ENCODE measurements around the gene ZNF672. TPM values are rescaled to one million over a fixed set of nuclear protein-coding genes. Genes with fewer than 3 reads are reported as not detected.

Gene ZNF672
- total and polyA plus RNA-seq, 2 of the 13 experiments (the other 11 are each of a cell fraction or from before 2014, with no cell fraction given): 17.2 to 22.9 TPM

- TF ChIP-seq ATF6 (CRISPR knock-in tag; conservative IDR thresholded peaks at IDR 0.05): no peak
- no peak for TF ChIP-seq ZSCAN25 (CRISPR knock-in tag; IDR thresholded peaks at IDR 0.05)
- TF ChIP-seq RNF219 (CRISPR knock-in tag; IDR thresholded peaks at IDR 0.05): no peak
- TF ChIP-seq ZNF142 (CRISPR knock-in tag; IDR thresholded peaks at IDR 0.05): 0 out of 2 replicates have a peak, but pooled peaks have one; percentile 28
- no peak for TF ChIP-seq ASH2L (IDR thresholded peaks at IDR 0.05; ENCODE audit: insufficient read length, low read depth, low read length)
- TF ChIP-seq PHF8 (CRISPR knock-in tag; IDR thresholded peaks at IDR 0.05): peak; percentile 70
- no peak for TF ChIP-seq ZNF577 (CRISPR knock-in tag; IDR thresholded peaks at IDR 0.05; ENCODE audit: borderline replicate concordance, low read depth)
- no peak for TF ChIP-seq ZNF282 (IDR thresholded peaks at IDR 0.05; ENCODE audit: partially characterized antibody)
- no peak for TF ChIP-seq TOE1 (CRISPR knock-in tag; IDR thresholded peaks at IDR 0.05)
- no peak for TF ChIP-seq ZNF768 (CRISPR knock-in tag; IDR thresholded peaks at IDR 0.05)
- no peak for TF ChIP-seq ZBTB38 (CRISPR knock-in tag; IDR thresholded peaks at IDR 0.05)
- TF ChIP-seq CCDC6 (CRISPR knock-in tag; IDR thresholded peaks at IDR 0.05): peak; percentile 41; the same call in 1 of the 2 replicates
- no peak for TF ChIP-seq BHLHE40 (IDR thresholded peaks at IDR 0.05; ENCODE audit: low read length)
- no peak; the same call in 1 of the 2 replicates for TF ChIP-seq ZNF101 (CRISPR knock-in tag; IDR thresholded peaks at IDR 0.05; ENCODE audit: borderline replicate concordance, low read depth)
- TF ChIP-seq PAWR (CRISPR knock-in tag; IDR thresholded peaks at IDR 0.05; ENCODE audit: borderline replicate concordance): no peak
- no peak for TF ChIP-seq ZSCAN5A (CRISPR knock-in tag; IDR thresholded peaks at IDR 0.05; ENCODE audit: borderline replicate concordance)
Measured at GRCh38 chr1:248858891-248859889, 21.2 kb downstream of the ZNF672 start, which contains the start of gene ZNF692 (continued).

Measured in HepG2 (cell line).